Stimulated activated memory B cell treated with anti-CD40 and anti-IgM and Interleukin-4, amounts not matched to agents 10 μg/mL and 1 μg/mL and 100 μg/mL, for 72 hours (primary cell): ENCODE measurements around the gene AHDC1.

Experiments
- ATAC-seq: fragments of 150-1000 bp; cut with Tn5 transposase; 2 replicates; pipeline ENCODE4 v1.10.0; 2021
- H3K27ac Mint-ChIP-seq: one replicate; pipeline ENCODE4 v1.8.0; 2022; ENCODE audit warnings: mild to moderate bottlenecking, mixed read lengths
- H3K27me3 Mint-ChIP-seq: one replicate; pipeline ENCODE4 v1.8.0; 2022; ENCODE audit warnings: mixed read lengths
- H3K36me3 Mint-ChIP-seq: one replicate; pipeline ENCODE4 v1.8.0; 2022; ENCODE audit warnings: mixed read lengths
- H3K4me1 Mint-ChIP-seq: one replicate; pipeline ENCODE4 v1.8.0; 2022; ENCODE audit warnings: mixed read lengths
- H3K4me3 Mint-ChIP-seq: one replicate; pipeline ENCODE4 v1.8.0; 2022; ENCODE audit warnings: mild to moderate bottlenecking, moderate library complexity, mixed read lengths
- H3K9me3 Mint-ChIP-seq: one replicate; pipeline ENCODE4 v1.8.0; 2022; ENCODE audit warnings: mixed read lengths

The AHDC1 gene

DNA sequence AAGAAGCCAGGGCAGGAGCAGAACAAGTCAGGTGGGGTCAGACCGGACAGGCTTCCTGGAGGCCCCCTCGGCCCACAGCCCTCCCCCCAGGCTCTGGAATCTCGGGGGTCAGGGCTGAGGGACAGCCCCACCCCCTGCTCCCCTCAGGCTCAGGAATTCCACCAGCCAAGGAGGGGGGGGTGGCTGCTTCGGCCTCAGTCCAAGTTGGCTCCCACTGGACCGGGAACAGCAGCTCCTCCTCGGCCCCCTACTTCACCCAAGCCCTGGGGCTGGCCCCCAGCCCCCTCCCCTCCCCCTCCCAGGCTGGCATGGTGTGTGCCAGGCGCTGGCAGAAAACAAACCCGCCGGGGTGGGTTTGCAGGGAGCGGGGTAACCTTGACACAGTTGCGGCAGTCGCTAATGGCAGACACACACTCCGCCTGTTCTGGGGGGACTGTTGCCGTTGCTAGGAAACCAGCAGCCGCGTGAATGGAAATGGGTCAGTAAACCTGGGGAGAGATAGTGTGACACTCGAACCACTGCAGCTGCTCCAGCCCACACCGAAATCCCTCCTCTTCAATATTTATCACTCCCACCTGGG lies 32.4 kb downstream of the AHDC1 start:
- H3K4me1 Mint-ChIP-seq, result peaks cover 54% of the 10 kb centered on the region
- no peaks in the 10 kb centered on the region for H3K9me3 Mint-ChIP-seq
- no peak overlapping the region for H3K4me3 Mint-ChIP-seq
- no peaks in the 10 kb centered on the region for H3K27me3 Mint-ChIP-seq
- no peak for ATAC-seq
- H3K27ac Mint-ChIP-seq, result no peak overlapping the region
- no peaks in the 10 kb centered on the region for H3K36me3 Mint-ChIP-seq

DNA sequence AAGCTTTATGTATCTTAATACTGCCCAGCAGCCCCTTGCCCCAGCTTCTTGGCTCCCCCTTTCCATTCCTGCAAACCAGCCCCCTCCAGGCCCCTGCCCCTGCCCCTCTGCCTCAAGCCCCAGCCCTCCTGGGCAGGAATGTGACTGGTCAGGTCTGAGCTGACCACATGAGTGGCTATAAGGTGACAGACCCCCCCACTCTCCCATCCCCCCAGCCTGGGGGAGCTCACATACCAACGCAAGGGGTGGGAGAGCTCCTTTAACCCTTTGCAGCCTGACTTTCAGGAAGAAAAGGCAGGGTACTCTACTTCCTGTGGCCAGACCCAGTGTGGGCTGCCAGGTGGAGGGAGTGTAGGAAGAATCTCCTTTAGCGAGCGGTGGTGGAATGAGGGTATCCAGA lies 33.2 kb downstream of the AHDC1 start:
- no peaks in the 10 kb centered on the region for H3K27me3 Mint-ChIP-seq
- no peaks in the 10 kb centered on the region for H3K9me3 Mint-ChIP-seq
- H3K4me1 Mint-ChIP-seq, result peaks cover 59% of the 10 kb centered on the region
- H3K27ac Mint-ChIP-seq, result no peak overlapping the region
- ATAC-seq, result no peak
- H3K36me3 Mint-ChIP-seq, result no peaks in the 10 kb centered on the region
- H3K4me3 Mint-ChIP-seq, result no peak overlapping the region

DNA sequence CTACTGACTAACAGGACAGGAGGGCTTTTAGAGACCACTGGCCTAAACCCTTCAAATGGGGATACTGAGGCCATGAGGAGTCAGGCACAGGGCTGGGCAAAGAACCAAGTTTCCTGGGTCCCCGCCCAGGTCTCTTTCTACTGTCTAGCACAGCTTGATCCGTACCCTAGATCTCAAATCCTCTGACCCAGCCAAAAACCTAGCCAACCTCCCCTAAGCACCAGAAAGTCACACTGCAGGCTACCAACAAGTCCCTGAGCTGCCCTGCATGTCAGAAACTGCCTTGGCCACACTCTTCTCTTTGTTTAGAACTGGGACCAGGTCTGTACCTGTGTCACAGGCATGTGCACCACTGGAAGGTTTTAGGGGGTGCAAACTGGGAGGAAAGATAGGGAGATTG lies 33.6 kb downstream of the AHDC1 start:
- Mint-ChIP-seq H3K4me1 (peaks cover 59% of the 10 kb centered on the region), H3K36me3 (no peaks in the 10 kb centered on the region), H3K4me3 (no peak overlapping the region), H3K9me3 (no peaks in the 10 kb centered on the region), H3K27ac (no peak overlapping the region), H3K27me3 (no peaks in the 10 kb centered on the region)
- ATAC-seq, result no peak

DNA sequence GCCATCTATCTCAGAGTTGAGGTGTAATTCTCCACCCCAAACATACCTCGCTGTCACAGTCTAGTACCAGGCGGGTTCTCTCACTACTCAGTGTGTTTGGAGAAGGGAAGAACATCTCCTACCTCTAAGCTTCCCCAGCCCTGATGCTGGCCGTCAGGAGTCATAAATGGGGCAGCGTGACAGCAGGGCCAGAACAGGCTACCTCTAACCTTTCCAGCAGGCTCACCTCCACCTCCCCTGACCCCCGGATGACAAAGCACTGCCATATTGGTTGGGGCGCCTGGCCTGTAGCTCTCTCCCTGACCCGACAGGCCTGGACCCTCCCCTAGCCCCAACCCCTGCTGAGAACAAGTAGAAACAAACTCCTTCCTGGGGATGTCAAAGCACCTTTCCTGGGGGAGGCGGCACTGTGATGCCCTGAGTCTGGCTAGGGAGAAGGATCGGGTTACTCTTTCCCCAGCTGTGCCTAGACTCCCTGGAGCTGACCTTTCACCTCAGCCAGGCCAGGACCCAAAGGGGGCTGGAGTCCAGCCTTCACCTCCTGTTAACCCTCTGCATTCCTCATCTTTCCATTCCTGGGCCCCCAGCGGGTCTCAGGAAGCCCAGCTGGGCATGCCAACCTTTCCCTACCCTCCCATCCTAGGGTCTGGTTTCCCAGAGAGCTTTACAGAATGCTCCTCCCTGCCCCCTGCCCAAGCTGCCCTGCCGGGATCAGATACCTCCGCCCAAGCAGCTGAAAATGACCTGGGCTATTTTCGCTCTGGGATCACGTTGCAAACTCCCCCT lies 34.2 kb downstream of the AHDC1 start:
- no peaks in the 10 kb centered on the region for H3K9me3 Mint-ChIP-seq
- ATAC-seq, result no peak
- no peaks in the 10 kb centered on the region for H3K36me3 Mint-ChIP-seq
- peaks cover 59% of the 10 kb centered on the region for H3K4me1 Mint-ChIP-seq
- H3K27ac Mint-ChIP-seq, result peak overlapping the region; percentile 50
- no peaks in the 10 kb centered on the region for H3K27me3 Mint-ChIP-seq
- peak overlapping the region; percentile 68 for H3K4me3 Mint-ChIP-seq

DNA sequence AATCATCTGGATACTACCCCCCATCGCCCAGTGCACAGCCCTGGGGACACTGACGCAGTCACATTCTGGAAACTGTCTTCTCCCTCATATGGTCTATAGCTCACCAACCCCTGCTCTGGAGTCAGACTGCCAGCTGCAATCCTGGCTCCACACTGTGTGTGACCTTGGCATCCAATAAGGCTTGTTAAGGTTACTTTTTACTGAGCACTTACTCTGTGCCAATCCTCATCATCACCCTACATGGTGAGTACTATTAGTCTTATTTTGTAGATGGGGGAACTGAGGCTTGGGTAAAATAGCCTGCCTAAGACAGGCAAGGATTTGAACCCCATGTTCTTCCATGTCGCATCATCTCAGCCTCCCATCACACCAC lies 34.9 kb downstream of the AHDC1 start:
- Mint-ChIP-seq H3K4me3 (peak overlapping the region; percentile 68), H3K27me3 (no peaks in the 10 kb centered on the region), H3K36me3 (no peaks in the 10 kb centered on the region), H3K4me1 (peaks cover 59% of the 10 kb centered on the region), H3K27ac (peak overlapping the region; percentile 50), H3K9me3 (no peaks in the 10 kb centered on the region)
- ATAC-seq, result peak; percentile 2

DNA sequence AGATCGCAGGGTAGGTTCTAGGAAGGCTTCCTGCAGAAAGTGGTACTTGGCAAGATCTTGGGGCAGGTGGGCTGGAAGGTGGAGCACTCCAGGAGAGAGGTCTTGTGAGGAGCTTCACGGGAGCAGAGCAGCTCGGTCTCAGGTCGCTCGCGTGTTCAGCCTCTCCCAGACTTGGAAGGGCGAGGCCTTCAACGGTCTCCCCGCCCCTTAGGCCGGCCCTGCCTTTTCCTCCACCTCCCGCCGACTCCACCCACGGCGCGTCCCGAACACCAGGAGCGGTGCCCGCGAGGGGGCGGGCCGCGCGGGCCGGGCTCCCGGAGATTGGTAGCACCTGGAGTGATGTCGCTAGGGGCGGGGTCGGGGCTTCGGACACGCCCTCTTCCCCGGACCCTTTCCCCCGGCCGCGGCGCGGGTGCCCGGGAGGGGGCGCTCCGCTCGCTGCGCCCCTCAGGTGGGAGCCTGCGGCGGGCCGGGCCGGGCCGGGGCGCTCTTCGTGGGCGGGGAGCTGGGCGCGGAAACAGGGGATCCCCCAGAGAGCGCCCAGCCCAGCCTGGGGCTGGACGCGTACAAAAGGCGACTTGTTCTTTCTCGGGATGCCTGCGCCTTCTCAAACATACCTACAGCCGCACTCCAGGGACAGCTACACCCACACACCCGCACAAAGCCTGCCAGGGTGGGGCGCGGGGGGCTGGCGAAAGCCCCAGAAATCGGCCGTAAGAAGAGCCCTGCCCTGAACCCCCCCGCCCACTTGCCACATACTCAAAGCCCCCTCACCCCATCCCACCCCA lies 35.5 kb downstream of the AHDC1 start:
- H3K36me3 Mint-ChIP-seq, result no peaks in the 10 kb centered on the region
- peak overlapping the region; percentile 50 for H3K27ac Mint-ChIP-seq
- no peaks in the 10 kb centered on the region for H3K9me3 Mint-ChIP-seq
- H3K27me3 Mint-ChIP-seq, result no peaks in the 10 kb centered on the region
- H3K4me1 Mint-ChIP-seq, result peaks cover 59% of the 10 kb centered on the region
- peak overlapping the region; percentile 68 for H3K4me3 Mint-ChIP-seq
- ATAC-seq, result peak; percentile 94

DNA sequence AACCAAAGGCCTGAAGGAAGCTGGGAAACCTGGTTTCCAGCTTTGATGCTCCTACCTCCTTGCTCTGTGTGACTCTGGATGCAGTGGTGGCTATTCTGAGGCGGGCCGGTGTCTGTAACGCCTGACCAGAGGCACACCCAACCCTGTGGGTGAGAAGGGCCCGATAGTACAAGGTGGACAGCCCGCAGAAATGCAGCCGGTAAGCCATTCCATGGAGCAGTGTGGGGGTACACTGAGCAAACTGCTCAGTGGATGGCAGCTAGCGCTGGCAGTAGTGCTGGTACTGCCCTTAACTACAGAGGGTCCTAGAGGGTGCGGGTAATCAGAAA lies 36.0 kb downstream of the AHDC1 start:
- no peak for ATAC-seq
- Mint-ChIP-seq H3K36me3 (no peaks in the 10 kb centered on the region), H3K27me3 (no peaks in the 10 kb centered on the region), H3K4me1 (peaks cover 59% of the 10 kb centered on the region), H3K27ac (no peak overlapping the region), H3K4me3 (peak overlapping the region; percentile 65), H3K9me3 (no peaks in the 10 kb centered on the region)

DNA sequence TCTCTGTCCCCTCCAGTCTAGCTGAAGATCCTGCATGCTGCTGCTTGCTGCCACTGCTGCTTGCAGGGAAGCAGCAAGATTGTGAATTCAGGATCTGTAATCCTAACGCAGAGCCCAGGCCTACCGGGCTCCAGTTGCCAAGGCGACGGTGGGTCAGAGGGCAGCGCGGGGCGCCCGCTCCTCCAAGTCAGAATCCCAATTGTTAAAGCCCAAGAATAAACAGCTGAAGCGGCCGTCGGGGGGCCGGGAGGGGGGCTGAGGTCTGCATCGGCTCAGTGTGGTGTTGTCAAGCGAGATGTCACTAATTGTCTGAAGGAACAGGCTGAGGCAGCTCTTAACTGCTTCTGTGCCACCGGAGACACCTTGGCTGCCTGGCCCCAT lies 36.8 kb downstream of the AHDC1 start:
- H3K4me3 Mint-ChIP-seq, result no peak overlapping the region
- peaks cover 59% of the 10 kb centered on the region for H3K4me1 Mint-ChIP-seq
- no peaks in the 10 kb centered on the region for H3K27me3 Mint-ChIP-seq
- no peaks in the 10 kb centered on the region for H3K36me3 Mint-ChIP-seq
- H3K27ac Mint-ChIP-seq, result no peak overlapping the region
- H3K9me3 Mint-ChIP-seq, result no peaks in the 10 kb centered on the region
- ATAC-seq, result no peak

DNA sequence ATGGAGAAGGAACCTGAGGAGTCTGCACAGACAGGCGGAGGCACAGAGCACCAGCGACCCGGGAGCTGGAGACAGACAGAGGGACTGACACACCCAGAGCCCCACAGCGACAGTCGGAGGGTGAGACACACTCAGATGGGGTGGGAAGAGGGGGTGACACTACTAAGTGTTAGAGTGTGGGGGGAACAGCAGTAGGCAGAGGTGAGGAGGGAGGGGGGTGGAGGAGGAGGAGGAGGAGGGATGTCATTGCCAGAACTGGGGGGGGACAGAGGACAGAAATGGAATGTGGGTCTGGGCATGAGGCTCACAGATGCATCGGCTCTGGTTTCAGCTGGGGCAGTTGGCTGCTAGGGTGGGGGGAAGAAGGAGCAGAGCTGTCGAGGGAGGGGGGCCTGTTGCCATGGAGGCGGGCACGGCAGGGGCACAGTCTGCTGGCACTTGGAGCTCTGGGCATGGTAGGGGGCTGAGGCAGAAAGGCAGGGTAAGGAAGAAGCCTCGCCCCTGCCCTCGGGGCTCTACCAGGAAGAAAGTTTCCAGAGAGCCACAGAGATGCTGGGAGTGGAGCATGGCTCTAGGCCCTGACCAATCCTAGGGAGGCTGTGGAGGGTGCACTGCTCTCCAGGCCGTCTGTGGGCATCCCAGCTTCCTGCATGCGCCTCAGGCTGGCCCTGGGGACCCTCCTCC lies 37.3 kb downstream of the AHDC1 start:
- H3K4me1 Mint-ChIP-seq, result peaks cover 61% of the 10 kb centered on the region
- no peaks in the 10 kb centered on the region for H3K9me3 Mint-ChIP-seq
- H3K36me3 Mint-ChIP-seq, result no peaks in the 10 kb centered on the region
- H3K27ac Mint-ChIP-seq, result no peak overlapping the region
- H3K4me3 Mint-ChIP-seq, result no peak overlapping the region
- no peak for ATAC-seq
- H3K27me3 Mint-ChIP-seq, result no peaks in the 10 kb centered on the region

DNA sequence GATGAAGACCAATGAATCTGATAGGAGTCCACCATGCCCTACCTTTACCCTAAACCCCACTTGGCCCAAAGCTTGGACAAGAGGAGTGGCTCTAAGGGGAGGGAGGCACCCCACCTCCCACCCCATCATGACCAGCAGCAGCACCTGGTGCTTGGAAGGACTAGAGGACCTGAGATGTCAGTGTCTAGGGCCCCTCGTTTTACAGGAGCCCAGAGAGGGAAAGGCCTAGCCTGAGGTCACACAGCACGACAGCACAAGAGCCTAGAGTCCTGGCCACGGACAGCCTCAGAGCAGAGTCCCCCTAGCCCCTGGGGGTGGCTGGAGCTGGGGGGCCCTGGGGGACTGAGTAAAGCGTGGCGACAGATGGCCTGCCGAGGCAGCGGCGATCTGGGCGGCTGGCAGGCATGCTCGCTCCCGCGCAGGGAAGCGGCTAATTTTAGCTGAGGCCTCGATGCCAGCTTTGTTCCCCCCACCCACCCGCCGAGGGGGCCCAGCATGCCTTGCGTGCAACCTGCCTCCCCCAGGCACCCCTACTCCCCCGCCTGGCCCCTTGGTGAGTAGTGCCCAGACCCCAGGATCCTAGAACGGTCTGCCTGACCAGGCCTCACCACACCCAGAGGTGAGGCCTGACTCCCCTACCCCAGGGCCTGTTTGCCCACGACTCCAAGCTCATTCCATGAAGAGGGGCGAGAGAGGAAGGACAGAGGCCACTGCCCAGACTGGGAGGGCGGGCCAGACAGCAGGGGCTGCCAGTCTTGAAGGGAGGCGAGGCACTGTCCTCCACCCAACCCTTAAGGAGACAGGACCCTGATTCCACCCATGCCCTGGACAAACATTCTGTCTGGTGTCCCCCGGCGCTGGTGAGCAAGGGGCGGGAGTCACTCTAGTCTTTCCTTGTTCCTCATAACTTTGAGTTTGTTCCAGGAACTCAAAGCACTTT lies 39.0 kb downstream of the AHDC1 start:
- Mint-ChIP-seq H3K4me3 (no peak overlapping the region), H3K36me3 (no peaks in the 10 kb centered on the region), H3K9me3 (no peaks in the 10 kb centered on the region), H3K27ac (no peak overlapping the region), H3K27me3 (no peaks in the 10 kb centered on the region), H3K4me1 (peaks cover 72% of the 10 kb centered on the region)
- ATAC-seq, result no peak

DNA sequence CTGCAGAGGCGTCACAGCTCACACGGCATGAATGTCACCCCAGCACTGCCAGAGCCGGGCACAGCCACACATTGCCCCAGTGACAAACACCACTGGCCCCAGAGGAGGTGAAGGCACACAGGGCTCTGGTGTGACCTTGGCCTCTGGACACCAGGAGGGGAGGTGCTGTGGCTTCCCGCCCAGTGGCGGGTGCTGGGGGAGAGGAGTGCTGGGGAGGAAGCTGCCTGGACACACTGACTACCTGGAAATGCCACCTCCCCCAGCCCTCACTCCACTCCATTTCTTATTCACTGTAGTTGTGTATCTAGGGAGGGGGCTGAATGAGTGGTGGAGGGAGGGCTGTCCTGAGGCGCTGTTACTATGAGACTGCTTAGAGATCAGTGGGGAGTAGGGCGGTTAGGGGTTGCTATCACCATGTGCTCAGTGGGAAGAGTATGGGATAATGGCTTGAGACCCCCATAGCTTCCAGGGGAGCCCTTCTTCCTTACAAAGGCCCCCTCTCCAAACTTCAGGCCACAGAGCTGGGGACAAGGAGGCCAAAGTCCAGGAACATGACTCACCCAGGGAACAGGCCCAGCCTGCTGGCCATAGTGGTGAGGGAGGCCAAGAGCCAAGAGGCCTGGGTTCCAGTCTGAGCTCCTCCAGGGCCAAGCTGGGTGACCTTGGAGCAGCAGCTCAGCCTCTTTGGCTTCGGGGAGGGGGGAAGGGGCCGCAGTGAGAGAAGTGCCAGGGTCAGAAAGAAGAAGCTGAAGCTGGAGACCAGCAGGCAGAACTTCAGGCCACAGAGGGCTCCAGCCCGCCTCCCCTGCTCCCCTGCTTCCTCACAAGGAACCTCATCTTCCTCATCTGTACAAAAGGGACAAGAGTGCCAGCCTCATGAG lies 40.1 kb downstream of the AHDC1 start:
- H3K9me3 Mint-ChIP-seq, result no peaks in the 10 kb centered on the region
- ATAC-seq, result no peak
- H3K27ac Mint-ChIP-seq, result peak overlapping the region; percentile 53
- no peaks in the 10 kb centered on the region for H3K36me3 Mint-ChIP-seq
- H3K4me3 Mint-ChIP-seq, result no peak overlapping the region
- H3K4me1 Mint-ChIP-seq, result peaks cover 64% of the 10 kb centered on the region
- no peaks in the 10 kb centered on the region for H3K27me3 Mint-ChIP-seq

DNA sequence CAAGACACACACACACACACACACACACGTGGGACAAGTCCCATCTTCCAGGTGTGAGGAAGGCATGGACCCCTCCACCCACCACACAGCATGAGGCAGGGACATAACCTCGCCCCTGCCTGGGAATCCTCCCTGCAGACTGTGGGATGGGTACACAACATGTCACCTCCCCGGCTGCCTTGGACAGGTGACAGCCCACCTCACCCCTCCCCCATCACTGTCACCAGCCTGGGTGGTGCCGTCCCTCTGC lies 40.7 kb downstream of the AHDC1 start:
- no peak for ATAC-seq
- H3K4me1 Mint-ChIP-seq, result peaks cover 60% of the 10 kb centered on the region
- no peaks in the 10 kb centered on the region for H3K9me3 Mint-ChIP-seq
- no peaks in the 10 kb centered on the region for H3K27me3 Mint-ChIP-seq
- H3K36me3 Mint-ChIP-seq, result no peaks in the 10 kb centered on the region
- H3K4me3 Mint-ChIP-seq, result no peak overlapping the region
- peak overlapping the region; percentile 53 for H3K27ac Mint-ChIP-seq

DNA sequence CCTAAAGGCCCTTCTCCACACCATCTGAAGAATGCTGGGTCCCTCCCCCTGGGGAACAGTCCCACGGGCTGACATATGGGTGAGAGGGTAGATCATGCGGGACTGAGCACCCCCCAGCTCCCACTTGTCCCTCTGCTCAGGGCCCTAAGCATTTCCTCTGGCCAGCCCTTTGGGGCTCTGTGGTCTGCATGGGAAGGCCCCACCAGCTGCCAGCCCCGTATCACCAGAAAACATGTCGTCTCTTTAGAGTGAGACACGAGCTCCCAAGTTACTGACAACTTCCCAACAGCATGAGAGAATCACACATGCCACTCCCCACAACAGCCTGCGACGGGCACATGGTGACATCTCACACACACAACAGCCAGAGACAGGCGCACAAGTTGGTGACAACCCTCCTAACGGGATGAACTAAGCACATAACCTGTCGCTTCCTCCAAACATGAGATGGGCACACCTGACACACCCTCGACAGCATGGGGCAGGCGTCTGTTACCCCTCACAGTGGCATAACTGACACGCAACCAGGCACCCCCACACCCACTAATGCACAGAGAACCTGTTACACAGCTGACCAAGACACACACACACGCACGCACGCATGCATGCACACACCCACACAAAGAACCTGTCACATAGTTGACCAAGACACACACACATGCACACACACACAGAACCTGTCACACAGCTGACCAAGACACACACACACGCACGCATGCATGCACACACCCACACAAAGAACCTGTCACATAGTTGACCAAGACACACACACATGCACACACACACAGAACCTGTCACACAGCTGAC lies 41.2 kb downstream of the AHDC1 start:
- no peaks in the 10 kb centered on the region for H3K9me3 Mint-ChIP-seq
- ATAC-seq, result peak; percentile 20
- H3K27ac Mint-ChIP-seq, result no peak overlapping the region
- no peaks in the 10 kb centered on the region for H3K27me3 Mint-ChIP-seq
- no peaks in the 10 kb centered on the region for H3K36me3 Mint-ChIP-seq
- no peak overlapping the region for H3K4me3 Mint-ChIP-seq
- H3K4me1 Mint-ChIP-seq, result peaks cover 58% of the 10 kb centered on the region
